22Rv1 (cell line): ENCODE measurements around the gene RPGRIP1L.

ENCODE experiments used
- CTCF ChIP-seq: fragments of 450-650 bp; IDR thresholded peaks from 2 replicates; pipeline ENCODE4 v1.5.1; 2017; ENCODE audit warnings: mild to moderate bottlenecking
- ZFX ChIP-seq: fragments of 450-650 bp; IDR thresholded peaks from 2 replicates; pipeline ENCODE4 v1.6.1; 2017; ENCODE audit warnings: antibody characterized with exemption, borderline replicate concordance

GRCh38 chr16:53743149-53743566 is 39.5 kb upstream of the RPGRIP1L start:
- TF ChIP-seq CTCF (peak; percentile 81), ZFX (no peak)
